Activated naive CD4-positive, alpha-beta T cell treated with anti-CD3 and anti-CD28 coated beads, Interleukin-2, amount 50 U/mL, for 72 hours (primary cell): ENCODE results near the gene SMURF1. TPM values are rescaled to one million over a fixed set of nuclear protein-coding genes. Genes with fewer than 3 reads are reported as not detected.
"Not testable (repeated sequence)": the region's sequence is repeated elsewhere in the genome, so short reads cannot be mapped to it uniquely, and the experiment has no call there.

Source experiments
- ATAC-seq, 2 donors: fragments of 150-1000 bp; cut with Tn5 transposase; 2 replicates each; pipeline ENCODE4 v1.10.0; 2021; ENCODE audit warnings: mild to moderate bottlenecking in 2 of 2, moderate library complexity in 2 of 2
- DNase-seq, 2 donors: peaks; one replicate each; pipeline ENCODE4 v3.0.0; 2021 to 2022; ENCODE audit warnings: low spot score in 2 of 2
- H3K27ac Mint-ChIP-seq, 2 donors: one replicate each; pipeline ENCODE4 v1.8.0; 2022; ENCODE audit warnings: mild to moderate bottlenecking in 2 of 2, mixed read lengths in 2 of 2
- H3K36me3 Mint-ChIP-seq, 2 donors: one replicate each; pipeline ENCODE4 v1.8.0; 2022; ENCODE audit warnings: mixed read lengths in 2 of 2
- H3K9me3 Mint-ChIP-seq, 2 donors: one replicate each; pipeline ENCODE4 v1.8.0; 2022; ENCODE audit warnings: mixed read lengths in 2 of 2
- total RNA-seq, 2 donors: library from RNA; stranded (reverse); gene quantifications; one replicate each; pipeline ENCODE4 v1.2.3, GENCODE V29; 2022

Gene SMURF1
- total RNA-seq, 2 donors from 2014 or later, result 13.5 to 19.6 TPM

- H3K27ac Mint-ChIP-seq, result peak overlapping the region in 1 of 2 donors; percentile 22
- no peak for DNase-seq
Measured at GRCh38 chr7:99111591-99111990, 32.3 kb downstream of the SMURF1 start.

DNA sequence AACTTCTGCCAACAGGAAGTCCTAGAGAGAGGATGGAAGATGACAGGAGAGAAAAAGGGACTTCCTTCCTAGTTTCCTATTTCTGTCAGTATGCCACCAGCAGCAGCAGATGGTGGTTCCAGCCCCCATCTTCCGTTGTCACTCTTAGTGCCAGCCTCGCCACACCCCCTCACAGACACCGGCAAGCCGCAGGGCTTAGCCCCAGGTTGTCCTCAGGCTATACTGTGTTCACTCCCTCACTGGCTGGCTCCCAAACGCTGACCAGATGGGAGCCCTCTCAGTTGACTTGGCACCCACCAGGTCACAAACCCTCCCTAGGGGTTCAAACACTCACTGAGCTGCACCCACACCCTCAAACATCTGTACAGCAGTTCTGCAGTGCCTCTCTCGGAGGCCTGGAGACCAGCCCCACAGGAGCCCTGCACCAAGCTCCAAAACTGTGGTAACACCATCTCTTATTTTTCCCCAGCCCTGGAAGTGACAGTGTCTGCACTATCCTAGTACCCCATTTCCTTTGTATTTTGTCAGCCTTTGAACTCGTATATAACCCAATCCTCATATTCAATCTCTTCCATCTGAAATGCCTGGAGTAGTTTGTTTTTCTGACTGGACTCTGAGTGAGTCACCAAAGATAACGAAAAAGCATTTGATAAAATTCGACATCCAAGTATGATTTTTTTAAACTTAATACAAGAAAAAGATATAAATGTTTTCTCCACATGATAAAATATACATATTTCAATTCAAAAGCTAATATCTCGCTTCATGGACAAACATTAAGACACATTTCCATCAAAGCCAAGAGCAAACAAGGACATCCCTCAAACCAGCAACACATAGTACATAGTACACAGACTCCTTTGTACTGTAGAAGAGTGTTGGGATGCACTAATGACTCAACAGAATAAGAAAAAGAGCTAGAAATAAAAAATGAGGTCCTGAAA is 34.5 kb downstream of the SMURF1 start:
- H3K27ac Mint-ChIP-seq, result peak overlapping the region; percentile 7 to 17
- DNase-seq (no peak), ATAC-seq (peak in 1 of 2 donors; percentile 44)
- H3K9me3 Mint-ChIP-seq, result peaks cover 0 to 7% of the 10 kb centered on the region in 2 donors
- H3K36me3 Mint-ChIP-seq, result peaks cover 0 to 9% of the 10 kb centered on the region in 2 donors

More at GRCh38 chr7:99111591-99111990, 32.3 kb downstream of the SMURF1 start:
- ATAC-seq, result no peak
- H3K36me3 Mint-ChIP-seq, result peaks cover 7 to 25% of the 10 kb centered on the region in 2 donors
- peaks cover 4 to 16% of the 10 kb centered on the region in 2 donors for H3K9me3 Mint-ChIP-seq

- no peak for ATAC-seq
- DNase-seq, result no peak
- H3K36me3 Mint-ChIP-seq, result peaks cover 0 to 9% of the 10 kb centered on the region in 2 donors
- H3K27ac Mint-ChIP-seq, result no peak overlapping the region
- peaks cover 0 to 4% of the 10 kb centered on the region in 2 donors for H3K9me3 Mint-ChIP-seq
Measured at GRCh38 chr7:99108613-99109012, 35.3 kb downstream of the SMURF1 start.

GRCh38 chr7:99106821-99107241 is 37.1 kb downstream of the SMURF1 start:
- ATAC-seq (peak; percentile 65 to 74), DNase-seq (no peak)
- Mint-ChIP-seq H3K36me3 (no peaks in the 10 kb centered on the region), H3K27ac (no peak overlapping the region), H3K9me3 (no peaks in the 10 kb centered on the region)

- no peak for ATAC-seq
- Mint-ChIP-seq H3K9me3 (no peaks in the 10 kb centered on the region), H3K27ac (no peak overlapping the region), H3K36me3 (peaks cover 0 to 2% of the 10 kb centered on the region in 2 donors)
- DNase-seq, result no peak
Measured at GRCh38 chr7:99106411-99106810, 37.5 kb downstream of the SMURF1 start.

GRCh38 chr7:99105756-99106155 is 38.2 kb downstream of the SMURF1 start:
- ATAC-seq (no peak), DNase-seq (no peak)
- Mint-ChIP-seq H3K9me3 (peaks cover 0 to 1% of the 10 kb centered on the region in 2 donors), H3K27ac (no peak overlapping the region), H3K36me3 (peaks cover 0 to 8% of the 10 kb centered on the region in 2 donors)

GRCh38 chr7:99104631-99105030 is 39.3 kb downstream of the SMURF1 start:
- peaks cover 0 to 7% of the 10 kb centered on the region in 2 donors for H3K9me3 Mint-ChIP-seq
- peaks cover 0 to 18% of the 10 kb centered on the region in 2 donors for H3K36me3 Mint-ChIP-seq
- ATAC-seq, result no peak
- DNase-seq, result no peak
- H3K27ac Mint-ChIP-seq, result no peak overlapping the region

DNA sequence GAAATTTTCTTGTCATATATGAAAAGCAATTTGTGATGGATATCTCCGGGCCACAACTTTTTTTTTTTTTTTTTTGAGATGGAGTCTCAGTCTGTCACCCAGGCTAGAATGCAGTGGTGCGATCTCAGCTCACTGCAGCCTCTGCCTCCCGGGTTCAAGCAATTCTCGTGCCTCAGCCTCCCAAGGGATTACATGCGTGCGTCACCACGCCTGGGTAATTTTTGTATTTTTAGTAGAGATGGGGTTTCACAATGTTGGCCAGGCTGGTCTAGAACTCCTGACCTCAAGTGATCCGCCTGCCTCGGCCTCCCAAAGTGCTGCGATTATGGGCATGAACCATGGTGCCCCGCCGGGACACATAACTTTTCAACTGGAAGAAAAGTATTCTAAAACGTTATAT is 40.1 kb downstream of the SMURF1 start:
- H3K9me3 Mint-ChIP-seq, ATAC-seq, DNase-seq: not testable (repeated sequence)
- peaks cover under 1 to 26% of the 10 kb centered on the region in 2 donors for H3K36me3 Mint-ChIP-seq
- H3K27ac Mint-ChIP-seq, result peak overlapping the region; percentile 30 to 46

DNA sequence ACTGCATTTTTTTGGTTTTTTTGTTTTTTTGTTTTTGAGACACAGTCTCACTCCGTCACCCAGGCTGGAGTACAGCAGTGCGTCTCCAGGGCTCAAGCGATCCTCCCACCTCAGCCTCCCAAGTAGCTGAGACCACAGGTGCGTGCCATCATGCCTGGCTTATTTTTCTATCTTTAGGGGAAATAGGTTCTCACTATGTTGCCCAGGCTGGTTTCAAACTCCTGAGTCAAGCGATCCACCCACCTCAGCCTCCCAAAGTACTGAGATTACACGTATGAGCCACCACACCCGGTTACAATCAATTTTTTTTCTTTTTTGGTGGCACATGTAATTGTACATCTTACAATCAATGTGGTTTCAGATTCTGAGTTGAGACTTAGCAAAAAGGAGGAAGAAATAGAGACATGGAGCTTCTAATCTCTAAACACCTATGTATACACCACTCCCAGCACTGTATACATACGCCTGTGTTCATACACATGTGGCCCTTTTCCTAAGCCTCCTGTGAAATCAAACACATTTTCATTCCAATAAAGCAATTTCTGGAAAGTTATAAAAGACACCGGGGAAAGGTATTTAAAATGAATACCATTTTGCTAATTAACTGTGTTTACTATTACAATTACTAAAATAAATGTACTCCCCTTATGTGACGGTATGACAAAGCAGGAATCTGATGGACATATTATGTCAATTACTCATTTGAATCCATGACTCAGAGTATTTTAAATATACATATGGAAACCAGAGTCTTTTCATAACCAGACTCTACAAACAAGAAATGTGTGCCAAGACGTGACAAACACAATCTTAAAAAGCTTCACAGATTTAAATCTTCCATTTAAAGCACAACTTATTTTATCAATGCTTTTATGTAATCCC is 40.9 kb downstream of the SMURF1 start:
- DNase-seq (peak in 1 of 2 donors; percentile 38), ATAC-seq (peak; percentile 71 to 82)
- H3K9me3 Mint-ChIP-seq, result peaks cover 9% of the 10 kb centered on the region in 2 donors
- peaks cover 8 to 33% of the 10 kb centered on the region in 2 donors for H3K36me3 Mint-ChIP-seq
- peak overlapping the region; percentile 46 to 56 for H3K27ac Mint-ChIP-seq

DNA sequence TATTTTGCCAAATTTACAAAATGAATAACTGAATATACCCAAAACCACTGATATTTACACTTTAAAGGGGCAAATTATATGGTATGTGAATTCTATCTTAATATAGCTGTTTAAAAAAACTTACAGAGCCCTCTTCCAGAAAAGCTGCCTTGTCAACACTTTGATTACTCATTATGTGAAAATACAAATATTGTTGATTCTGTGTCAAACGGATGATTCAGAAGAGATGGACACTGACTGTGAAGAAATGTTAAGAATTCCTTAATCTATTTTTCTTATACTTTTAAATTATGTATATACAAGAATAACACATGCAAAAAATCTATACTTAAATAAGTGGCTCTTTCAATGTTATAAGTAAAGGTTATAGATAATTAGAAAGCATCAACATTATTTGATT is 41.5 kb downstream of the SMURF1 start:
- ATAC-seq (no peak), DNase-seq (no peak)
- H3K27ac Mint-ChIP-seq, result no peak overlapping the region
- peaks cover 8 to 37% of the 10 kb centered on the region in 2 donors for H3K36me3 Mint-ChIP-seq
- peaks cover 9% of the 10 kb centered on the region in 2 donors for H3K9me3 Mint-ChIP-seq

DNA sequence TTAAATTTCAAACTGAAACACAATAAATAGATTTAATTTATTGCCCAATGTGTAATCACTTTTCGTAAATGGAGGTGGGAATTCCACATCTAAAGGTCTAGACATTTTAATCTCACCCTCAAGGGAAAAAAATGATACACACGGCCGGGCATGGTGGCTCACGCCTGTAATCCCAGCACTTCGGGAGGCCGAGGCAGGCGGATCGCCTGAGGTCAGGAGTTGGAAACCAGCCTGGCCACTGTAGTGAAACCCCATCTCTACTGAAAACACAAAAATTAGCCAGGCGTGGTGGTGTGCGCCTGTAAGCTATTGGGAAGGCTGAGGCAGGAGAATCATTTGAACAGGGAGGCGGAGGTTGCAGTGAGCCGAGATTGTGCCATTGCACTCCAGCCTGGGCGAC is 42.4 kb downstream of the SMURF1 start:
- not testable (repeated sequence) for ATAC-seq, H3K9me3 Mint-ChIP-seq, DNase-seq, H3K27ac Mint-ChIP-seq
- H3K36me3 Mint-ChIP-seq, result peaks cover 8 to 41% of the 10 kb centered on the region in 2 donors

GRCh38 chr7:99099499-99100077 is 44.3 kb downstream of the SMURF1 start:
- H3K9me3 Mint-ChIP-seq, result peaks cover 9% of the 10 kb centered on the region in 2 donors
- no peak for DNase-seq
- no peak overlapping the region for H3K27ac Mint-ChIP-seq
- no peak for ATAC-seq
- H3K36me3 Mint-ChIP-seq, result peaks cover 8 to 41% of the 10 kb centered on the region in 2 donors

DNA sequence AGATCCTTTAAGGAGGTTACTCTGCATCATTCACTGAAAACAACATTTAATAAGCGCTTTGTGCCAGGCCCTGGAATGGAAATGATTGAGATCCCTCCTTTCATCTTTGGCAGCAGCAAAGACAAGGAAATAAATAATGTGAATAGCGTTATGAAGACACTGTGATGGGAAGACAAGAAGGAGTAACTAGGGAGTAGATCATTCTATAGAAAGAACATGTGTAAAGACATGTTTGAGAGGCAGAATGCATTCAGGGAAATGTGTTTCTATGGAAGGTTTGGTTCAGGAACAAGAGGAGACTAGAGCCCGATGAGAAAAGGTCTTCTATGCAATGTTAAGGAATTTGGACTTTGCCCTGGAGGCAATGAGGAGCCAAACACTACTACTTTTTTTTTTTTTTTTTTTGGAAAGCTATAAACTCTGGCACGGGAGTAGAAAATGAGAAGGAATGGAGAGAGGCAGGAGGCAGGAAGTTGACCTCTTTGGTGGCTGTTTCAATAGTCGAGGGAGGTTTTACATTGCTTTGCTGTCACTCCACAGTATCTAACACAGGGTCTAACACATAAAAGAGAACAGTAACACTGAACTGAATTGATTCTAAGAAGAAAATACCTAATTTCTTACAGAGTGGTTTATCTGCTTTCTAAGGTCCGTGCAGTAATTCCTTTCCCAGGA is 44.9 kb downstream of the SMURF1 start:
- Mint-ChIP-seq H3K36me3 (peaks cover 8 to 46% of the 10 kb centered on the region in 2 donors), H3K27ac (no peak overlapping the region), H3K9me3 (peaks cover 9% of the 10 kb centered on the region in 2 donors)
- DNase-seq (no peak), ATAC-seq (no peak)

GRCh38 chr7:99098286-99098823 is 45.6 kb downstream of the SMURF1 start:
- ATAC-seq (peak in 1 of 2 donors; percentile 39), DNase-seq (no peak)
- Mint-ChIP-seq H3K9me3 (peaks cover 9% of the 10 kb centered on the region in 2 donors), H3K36me3 (peaks cover 8 to 46% of the 10 kb centered on the region in 2 donors), H3K27ac (no peak overlapping the region)

DNA sequence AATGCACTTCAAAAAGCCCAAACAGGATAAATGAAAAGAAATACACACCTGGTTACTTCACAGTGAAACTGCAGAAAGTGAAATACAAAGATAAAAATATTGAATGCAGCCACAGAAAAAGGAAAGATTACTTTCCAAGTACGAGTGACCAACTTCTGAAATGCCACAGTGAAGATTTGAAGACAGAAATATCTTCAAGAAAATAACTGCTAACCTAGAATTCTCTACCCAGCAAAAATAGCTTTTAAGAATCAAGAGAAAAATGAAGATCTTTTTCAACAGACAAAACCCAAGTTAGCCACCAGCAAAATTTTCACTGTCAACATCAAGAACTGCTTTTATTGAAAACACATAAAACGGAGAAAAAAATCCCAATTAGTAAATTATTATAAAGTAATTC is 46.2 kb downstream of the SMURF1 start:
- ATAC-seq (no peak), DNase-seq (no peak)
- Mint-ChIP-seq H3K9me3 (peaks cover 9% of the 10 kb centered on the region in 2 donors), H3K27ac (no peak overlapping the region), H3K36me3 (peaks cover 8 to 46% of the 10 kb centered on the region in 2 donors)
